ENCODE measurements around the gene MDK. TPM values are rescaled to one million over a fixed set of nuclear protein-coding genes. Genes with fewer than 3 reads are reported as not detected.

MDK gene
- total and polyA plus RNA-seq, 2 of the 4 experiments (the other 2 are of a cell fraction) = 25.8 to 377 TPM

DNA sequence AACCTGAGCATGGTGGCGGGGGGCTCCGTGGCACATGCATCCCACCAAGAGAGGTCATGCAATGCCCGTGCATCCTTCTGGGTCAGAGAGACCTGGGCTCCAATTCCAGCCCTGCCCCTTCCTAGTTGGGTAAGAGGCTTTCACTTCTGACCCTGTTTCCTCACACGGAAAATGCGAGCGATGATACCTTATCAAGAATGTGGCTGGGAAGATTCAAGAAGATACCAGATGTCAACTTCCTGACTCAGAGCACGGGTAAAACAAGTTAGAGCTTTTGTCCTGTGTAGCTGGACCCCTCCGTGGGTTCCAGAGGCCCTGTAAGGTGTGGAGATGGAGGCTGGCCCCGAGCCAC lies 42.9 kb upstream of the MDK start:
- TF ChIP-seq NFE2L2 (IDR thresholded peaks at IDR 0.05; ENCODE audit: low read depth, low read length) (no peak), CEBPB (IDR thresholded peaks at IDR 0.05; ENCODE audit: low read depth, low read length) (peak; percentile 24; the same call in 1 of the 2 replicates)
- Histone ChIP-seq H3K4ac (ENCODE audit: low read depth, low read length) (no peak overlapping the region), H3K79me1 (ENCODE audit: low read depth in 1 of 2, low read length in 2 of 2) (no peaks in the 10 kb centered on the region), H2BK120ac (ENCODE audit: low read depth, low read length) (no peak overlapping the region), H2AK5ac (ENCODE audit: low read depth, low read length) (peak overlapping the region; percentile 68; the same call in 1 of the 2 replicates), H2BK20ac (ENCODE audit: low read depth, low read length) (no peak overlapping the region), H3K4me1 (ENCODE audit: control insufficient read depth, insufficient read depth, low read length) (peaks cover 8% of the 10 kb centered on the region), H4K91ac (ENCODE audit: insufficient read depth, low read depth, low read length) (no peak overlapping the region; the same call in 1 of the 2 replicates), H3K4me2 (ENCODE audit: low read depth, low read length) (peak overlapping the region; percentile 21), H3K56ac (ENCODE audit: extremely low read depth, insufficient read depth, low read length) (no peak overlapping the region), H4K5ac (ENCODE audit: low read depth, low read length) (no peak overlapping the region), H3K27me3 (ENCODE audit: control insufficient read depth, insufficient read depth, low read length) (peaks cover 23% of the 10 kb centered on the region), H3K9ac (ENCODE audit: low read depth, low read length) (no peak overlapping the region), H4K8ac (ENCODE audit: low read depth in 2 of 2, low read length in 2 of 2) (peak overlapping the region in 1 of 2 experiments; percentile 36; a peak in 1 of 4 replicates), H3K36me3 (ENCODE audit: control insufficient read depth, insufficient read depth, low read length) (no peaks in the 10 kb centered on the region), H3K18ac (ENCODE audit: low read depth, low read length) (no peak overlapping the region), H3K9me1 (ENCODE audit: insufficient read depth, low read length) (peaks cover 3% of the 10 kb centered on the region), H2AFZ (replicated peaks; ENCODE audit: low read length, poor library complexity) (peak overlapping the region; percentile 86), H3K23ac (ENCODE audit: low read depth, low read length) (no peak overlapping the region), H2BK5ac (ENCODE audit: low read depth, low read length, poor library complexity, severe bottlenecking) (no peak overlapping the region), H3K4me3 (ENCODE audit: insufficient read depth, low read depth, low read length) (no peak overlapping the region), H3K14ac (replicated peaks; ENCODE audit: low read depth, low read length) (peak overlapping the region; percentile 17; the same call in 1 of the 2 replicates), H4K20me1 (ENCODE audit: insufficient read depth, low read length) (no peaks in the 10 kb centered on the region), H2BK15ac (ENCODE audit: low read depth, low read length) (no peak overlapping the region), H3K9me3 (ENCODE audit: control insufficient read depth, insufficient read depth, low read length) (no peaks in the 10 kb centered on the region), H3K27ac (ENCODE audit: insufficient read depth, low read length) (no peak overlapping the region), H2AK9ac (replicated peaks; ENCODE audit: low read depth, low read length, poor library complexity) (peak overlapping the region; percentile 71)
- ATAC-seq (ENCODE audit: low read depth) = no peak; the same call in 1 of the 2 replicates
- ChIA-PET CTCF (interaction anchor here (0.7 kb wide), 1 partner anchor 1153 kb away, joined by 4 read pairs; no protein-coding TSS in a partner anchor), POLR2A (ENCODE audit: unreplicated experiment) (no interaction called here)
- DNase-seq = peak; percentile 26
- intact Hi-C loops (cut with micrococcal nuclease) (no loop called here), in situ Hi-C loops (cut with MboI; ENCODE audit: low sequenced_read_pairs) (no loop called here), dilution Hi-C loops (cut with HindIII; ENCODE audit: low sequenced_read_pairs, unreplicated experiment) (no loop called here)
- 0% methylated on average over 1 of the region's 9 CpGs; no CpG with 5 or more reads in 1 of the 2 experiments for WGBS, 2 experiments (ENCODE audit: extremely low coverage in 2 of 2, insufficient read length in 1 of 2)
- BruUV-seq (replicated peaks) = no TSS peak

All from IMR-90 (cell line).